ENCODE results near the gene SEPTIN2. TPM values are rescaled to one million over a fixed set of nuclear protein-coding genes. Genes with fewer than 3 reads are reported as not detected.
A peak's percentile ranks its signal among the peaks of the same experiment; 100 is the strongest.
"Not testable (repeated sequence)": the region's sequence is repeated elsewhere in the genome, so short reads cannot be mapped to it uniquely, and the experiment has no call there.

Gene SEPTIN2
- total RNA-seq, 1 experiment from 2014 or later: 500 TPM

DNA sequence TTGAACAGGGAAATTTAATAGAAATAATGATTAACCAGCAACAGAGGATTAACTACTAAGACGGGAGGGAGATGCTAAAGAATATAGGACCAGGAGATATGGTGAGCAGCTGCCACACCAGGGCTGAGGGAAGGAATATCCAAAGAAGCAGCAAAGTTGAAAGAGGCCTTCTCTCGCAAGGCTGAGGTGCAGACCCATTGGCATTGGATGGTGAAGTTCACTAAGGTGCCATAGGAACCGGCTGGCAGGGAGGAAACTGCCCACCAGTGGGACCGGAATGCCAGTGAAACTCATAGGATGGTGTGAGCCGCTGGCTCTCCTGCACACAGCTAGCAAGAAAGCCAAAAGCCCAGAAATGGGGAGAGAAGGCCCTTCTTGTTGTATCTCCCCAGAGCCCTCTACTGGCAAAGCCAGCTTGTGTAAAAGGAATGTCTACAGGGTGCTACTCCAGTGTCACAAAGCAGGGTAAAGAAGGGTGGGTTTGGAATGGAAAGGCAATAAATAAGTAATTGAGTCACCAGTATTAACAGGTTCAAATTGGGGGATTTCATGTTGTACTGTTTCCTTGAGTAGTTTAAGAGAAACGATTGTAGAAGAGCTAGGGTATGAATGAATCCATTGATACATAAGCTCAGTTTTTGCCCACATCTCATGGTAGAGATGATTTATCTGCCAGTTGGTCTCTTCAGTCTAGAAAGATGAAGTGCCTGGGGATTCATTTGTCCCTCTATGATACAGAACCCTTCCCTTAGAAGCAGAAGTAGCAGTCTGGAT is 76.4 kb downstream of the SEPTIN2 start:
- H3K9me3 ChIP-seq (ENCODE audit: insufficient read depth, low read depth): no peaks in the 10 kb centered on the region
- no peak overlapping the region for H2AFZ ChIP-seq
- DNase-seq: peak; percentile 29 to 47
- H4K20me1 ChIP-seq (ENCODE audit: insufficient read depth): no peaks in the 10 kb centered on the region; the same call in 1 of the 2 replicates
- H3K4me3 ChIP-seq: no peak overlapping the region
- 0 out of 2 replicates have a peak, but pooled peaks cover 10% of the 10 kb centered on the region for H3K79me2 ChIP-seq (ENCODE audit: low read depth)
- H3K27ac ChIP-seq: no peak overlapping the region
- no peak overlapping the region for H3K4me2 ChIP-seq
- no peaks in the 10 kb centered on the region for H3K27me3 ChIP-seq (ENCODE audit: insufficient read depth, low read depth)
- H3F3A ChIP-seq (ENCODE audit: insufficient read depth, low read depth): 0 out of 2 replicates have a peak, but pooled peaks cover 5% of the 10 kb centered on the region
- no TSS peak for BruUV-seq (replicated peaks)
- H3K9me2 ChIP-seq (ENCODE audit: insufficient read depth): no peaks in the 10 kb centered on the region
- intact Hi-C loops (cut with micrococcal nuclease; ENCODE audit: unreplicated experiment): loop anchor here (2.0 kb wide), 1 partner anchor 35 kb away; the partner anchor contains the start of gene FARP2
- peaks cover 7% of the 10 kb centered on the region for H3K36me3 ChIP-seq (ENCODE audit: low read depth)
- ChIA-PET POLR2A (ENCODE audit: unreplicated experiment) (interaction anchor here (0.5 kb wide), 1 partner anchor 219 kb away, joined by 8 read pairs; no protein-coding TSS in a partner anchor), CTCF (interaction anchor here (0.6 to 0.9 kb wide), 2 partner anchors 18 to 404 kb away, joined by 3 read pairs; no protein-coding TSS in a partner anchor)
- TF ChIP-seq, protein P1, sequence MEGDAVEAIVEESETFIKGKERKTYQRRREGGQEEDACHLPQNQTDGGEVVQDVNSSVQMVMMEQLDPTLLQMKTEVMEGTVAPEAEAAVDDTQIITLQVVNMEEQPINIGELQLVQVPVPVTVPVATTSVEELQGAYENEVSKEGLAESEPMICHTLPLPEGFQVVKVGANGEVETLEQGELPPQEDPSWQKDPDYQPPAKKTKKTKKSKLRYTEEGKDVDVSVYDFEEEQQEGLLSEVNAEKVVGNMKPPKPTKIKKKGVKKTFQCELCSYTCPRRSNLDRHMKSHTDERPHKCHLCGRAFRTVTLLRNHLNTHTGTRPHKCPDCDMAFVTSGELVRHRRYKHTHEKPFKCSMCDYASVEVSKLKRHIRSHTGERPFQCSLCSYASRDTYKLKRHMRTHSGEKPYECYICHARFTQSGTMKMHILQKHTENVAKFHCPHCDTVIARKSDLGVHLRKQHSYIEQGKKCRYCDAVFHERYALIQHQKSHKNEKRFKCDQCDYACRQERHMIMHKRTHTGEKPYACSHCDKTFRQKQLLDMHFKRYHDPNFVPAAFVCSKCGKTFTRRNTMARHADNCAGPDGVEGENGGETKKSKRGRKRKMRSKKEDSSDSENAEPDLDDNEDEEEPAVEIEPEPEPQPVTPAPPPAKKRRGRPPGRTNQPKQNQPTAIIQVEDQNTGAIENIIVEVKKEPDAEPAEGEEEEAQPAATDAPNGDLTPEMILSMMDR (conservative IDR thresholded peaks at IDR 0.05): peak; percentile 65
- no peak for TF ChIP-seq EZH2 (IDR thresholded peaks at IDR 0.05; ENCODE audit: low read depth)
- no peaks in the 10 kb centered on the region for H3K4me1 ChIP-seq (replicated peaks; ENCODE audit: insufficient read depth)

DNA sequence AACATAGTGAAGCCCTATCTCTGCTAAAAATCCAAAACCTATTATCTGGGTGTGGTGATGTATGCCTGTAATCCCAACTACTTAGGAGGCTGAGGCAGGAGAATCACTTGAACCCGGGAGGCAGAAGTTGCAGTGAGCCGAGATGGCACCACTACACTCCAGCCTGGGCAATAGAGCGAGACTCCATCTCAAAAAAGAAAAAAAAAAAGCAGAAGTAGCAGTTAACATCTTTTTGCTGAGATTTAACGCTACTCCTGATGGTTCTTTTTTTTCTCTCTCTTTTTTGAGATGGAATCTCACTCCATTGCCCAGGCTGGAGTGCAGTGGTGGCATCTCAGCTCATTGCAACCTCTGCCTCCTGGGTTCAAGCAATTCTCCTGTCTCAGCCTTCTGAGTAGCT is 77.0 kb downstream of the SEPTIN2 start:
- not testable (repeated sequence) for H3K4me1 ChIP-seq (replicated peaks; ENCODE audit: insufficient read depth); H3K9me3 ChIP-seq (ENCODE audit: insufficient read depth, low read depth); H3K79me2 ChIP-seq (ENCODE audit: low read depth); H3K27me3 ChIP-seq (ENCODE audit: insufficient read depth, low read depth); H3K9me2 ChIP-seq (ENCODE audit: insufficient read depth); H3K36me3 ChIP-seq (ENCODE audit: low read depth); H3K4me3 ChIP-seq; H3K27ac ChIP-seq; DNase-seq; H3F3A ChIP-seq (ENCODE audit: insufficient read depth, low read depth); H2AFZ ChIP-seq; BruUV-seq (replicated peaks); H3K4me2 ChIP-seq; H4K20me1 ChIP-seq (ENCODE audit: insufficient read depth)
- intact Hi-C loops (cut with micrococcal nuclease; ENCODE audit: unreplicated experiment): loop anchor here (2.0 kb wide), 1 partner anchor 36 kb away; the partner anchor contains the start of gene FARP2
- ChIA-PET POLR2A (ENCODE audit: unreplicated experiment) (interaction anchor here (0.5 kb wide), 1 partner anchor 220 kb away, joined by 8 read pairs; no protein-coding TSS in a partner anchor), CTCF (interaction anchor here (0.9 kb wide), 1 partner anchor 18 kb away, joined by 3 read pairs; no protein-coding TSS in a partner anchor)

DNA sequence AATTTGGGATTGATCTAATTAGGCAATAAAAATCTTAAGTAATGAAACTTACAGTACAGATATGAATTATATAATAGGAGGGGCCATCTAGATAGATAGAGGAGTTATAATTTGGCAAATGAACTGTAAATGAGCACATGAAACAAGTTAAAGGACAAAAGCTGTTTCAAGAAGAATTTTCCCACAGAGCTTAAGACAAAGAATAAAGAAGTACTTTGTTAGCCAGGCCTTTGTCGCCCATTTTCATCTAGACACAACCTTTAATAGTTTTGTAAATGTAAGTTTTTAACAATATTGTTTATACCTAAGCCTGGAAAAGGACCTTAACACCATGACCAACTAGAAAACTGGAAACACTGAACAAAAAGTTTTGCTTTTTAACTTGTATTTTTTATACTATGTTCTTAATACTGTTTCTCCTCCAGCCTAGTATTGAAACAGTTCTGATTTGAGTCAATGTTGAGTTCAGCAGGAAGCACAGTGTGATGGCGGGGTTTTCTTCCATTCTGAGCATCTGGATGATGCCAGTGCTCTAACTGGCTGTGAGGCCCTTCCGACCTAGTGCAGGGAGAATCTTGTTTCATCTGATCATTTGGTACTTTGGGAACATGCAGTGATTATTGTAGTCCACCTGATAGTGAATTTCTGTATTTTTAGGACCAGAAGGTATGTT is 77.9 kb downstream of the SEPTIN2 start:
- intact Hi-C loops (cut with micrococcal nuclease; ENCODE audit: unreplicated experiment): loop anchor here (2.0 kb wide), 1 partner anchor 37 kb away; the partner anchor contains the start of gene FARP2

DNA sequence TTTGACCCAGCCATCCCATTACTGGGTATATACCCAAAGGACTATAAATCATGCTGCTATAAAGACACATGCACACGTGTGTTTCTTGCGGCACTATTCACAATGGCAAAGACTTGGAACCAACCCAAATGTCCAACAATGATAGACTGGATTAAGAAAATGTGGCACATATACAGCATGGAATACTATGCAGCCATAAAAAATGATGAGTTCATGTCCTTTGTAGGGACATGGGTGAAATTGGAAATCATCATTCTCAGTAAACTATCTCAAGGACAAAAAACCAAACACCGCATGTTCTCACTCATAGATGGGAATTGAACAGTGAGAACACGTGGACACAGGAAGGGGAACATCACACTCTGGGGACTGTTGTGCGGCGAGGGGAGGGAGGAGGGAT is 81.1 kb downstream of the SEPTIN2 start:
- H4K20me1 ChIP-seq (ENCODE audit: insufficient read depth); POLR2A ChIA-PET (ENCODE audit: unreplicated experiment); H3K27me3 ChIP-seq (ENCODE audit: insufficient read depth, low read depth); H3K4me2 ChIP-seq; H3K4me1 ChIP-seq (replicated peaks; ENCODE audit: insufficient read depth); BruUV-seq (replicated peaks); H3K4me3 ChIP-seq; DNase-seq; CTCF ChIA-PET; H3K27ac ChIP-seq; H3K36me3 ChIP-seq (ENCODE audit: low read depth); intact Hi-C loops (cut with micrococcal nuclease; ENCODE audit: unreplicated experiment); H3K9me3 ChIP-seq (ENCODE audit: insufficient read depth, low read depth); H3K79me2 ChIP-seq (ENCODE audit: low read depth); H3K9me2 ChIP-seq (ENCODE audit: insufficient read depth); H2AFZ ChIP-seq: not testable (repeated sequence)
- H3F3A ChIP-seq (ENCODE audit: insufficient read depth, low read depth): peaks cover 16% of the 10 kb centered on the region

More for the DNA sequence above, 77.9 kb downstream of the SEPTIN2 start:
- no peaks in the 10 kb centered on the region for H3K9me2 ChIP-seq (ENCODE audit: insufficient read depth)
- no peak for DNase-seq
- no peaks in the 10 kb centered on the region for H3K4me1 ChIP-seq (replicated peaks; ENCODE audit: insufficient read depth)
- TF ChIP-seq EZH2 (IDR thresholded peaks at IDR 0.05; ENCODE audit: low read depth): no peak
- TF ChIP-seq, protein P1 (conservative IDR thresholded peaks at IDR 0.05): no peak
- H4K20me1 ChIP-seq (ENCODE audit: insufficient read depth): no peaks in the 10 kb centered on the region; the same call in 1 of the 2 replicates
- no peak overlapping the region for H3K4me3 ChIP-seq
- H3K79me2 ChIP-seq (ENCODE audit: low read depth): peaks cover 8% of the 10 kb centered on the region; the same call in 1 of the 2 replicates
- H3F3A ChIP-seq (ENCODE audit: insufficient read depth, low read depth): 0 out of 2 replicates have a peak, but pooled peaks cover 5% of the 10 kb centered on the region
- no peak overlapping the region for H3K4me2 ChIP-seq
- H3K9me3 ChIP-seq (ENCODE audit: insufficient read depth, low read depth): no peaks in the 10 kb centered on the region
- no peak overlapping the region for H2AFZ ChIP-seq
- POLR2A ChIA-PET (ENCODE audit: unreplicated experiment): no interaction called here
- CTCF ChIA-PET: no interaction called here
- H3K27ac ChIP-seq: no peak overlapping the region
- no TSS peak for BruUV-seq (replicated peaks)
- no peaks in the 10 kb centered on the region for H3K36me3 ChIP-seq (ENCODE audit: low read depth)
- no peaks in the 10 kb centered on the region for H3K27me3 ChIP-seq (ENCODE audit: insufficient read depth, low read depth)
